ENCODE results near the gene CPN2. TPM values are rescaled to one million over a fixed set of nuclear protein-coding genes. Genes with fewer than 3 reads are reported as not detected.

The CPN2 gene
- total RNA-seq, 1 experiment from 2014 or later = not detected

DNA sequence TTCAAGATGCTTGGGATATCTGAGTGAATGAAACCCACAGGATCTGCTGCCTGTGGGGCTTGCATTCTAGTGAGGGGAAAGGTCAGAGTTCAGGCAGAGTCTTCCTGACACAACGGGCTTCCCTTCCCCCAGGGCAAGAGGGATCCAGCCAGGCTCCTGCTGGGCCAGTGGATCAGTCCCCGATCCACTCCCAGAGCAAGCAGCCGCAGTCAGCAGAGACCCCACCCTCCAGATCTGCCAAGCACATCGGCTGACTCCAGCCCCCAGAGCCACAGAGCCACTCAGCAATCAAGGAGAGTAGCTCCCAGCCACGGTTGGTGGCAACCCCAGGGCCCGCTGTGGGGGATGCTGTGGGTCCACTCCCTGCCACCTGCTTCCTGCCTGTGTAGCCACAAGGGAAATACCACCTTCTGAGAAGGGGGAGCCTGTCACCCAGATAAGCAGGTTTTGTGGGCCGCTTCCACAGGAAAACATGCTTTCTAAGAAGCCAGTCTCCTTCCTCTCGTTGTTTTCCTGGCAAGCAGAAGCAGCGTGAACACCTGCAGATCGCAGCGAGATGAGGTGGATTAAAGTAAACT, 44.9 kb downstream of the CPN2 start:
- Mint-ChIP-seq H3K4me3 (ENCODE audit: low read depth, unreplicated experiment) (no peak overlapping the region), H3K36me3 (ENCODE audit: insufficient read depth, unreplicated experiment) (no peaks in the 10 kb centered on the region), H3K27me3 (ENCODE audit: unreplicated experiment) (no peaks in the 10 kb centered on the region), H3K9me3 (ENCODE audit: low read depth, unreplicated experiment) (no peaks in the 10 kb centered on the region), H3K4me1 (ENCODE audit: low read depth, unreplicated experiment) (peaks cover 8% of the 10 kb centered on the region), H3K27ac (ENCODE audit: unreplicated experiment) (no peak overlapping the region)
- intact Hi-C loops (cut with micrococcal nuclease; ENCODE audit: unreplicated experiment) = loop anchor here (5.0 kb wide), 1 partner anchor 39 kb away; no protein-coding TSS in a partner anchor
- no TSS peak for BruUV-seq (replicated peaks)
- no peak for DNase-seq
- CTCF ChIA-PET = no interaction called here
- TF ChIP-seq, protein P1, sequence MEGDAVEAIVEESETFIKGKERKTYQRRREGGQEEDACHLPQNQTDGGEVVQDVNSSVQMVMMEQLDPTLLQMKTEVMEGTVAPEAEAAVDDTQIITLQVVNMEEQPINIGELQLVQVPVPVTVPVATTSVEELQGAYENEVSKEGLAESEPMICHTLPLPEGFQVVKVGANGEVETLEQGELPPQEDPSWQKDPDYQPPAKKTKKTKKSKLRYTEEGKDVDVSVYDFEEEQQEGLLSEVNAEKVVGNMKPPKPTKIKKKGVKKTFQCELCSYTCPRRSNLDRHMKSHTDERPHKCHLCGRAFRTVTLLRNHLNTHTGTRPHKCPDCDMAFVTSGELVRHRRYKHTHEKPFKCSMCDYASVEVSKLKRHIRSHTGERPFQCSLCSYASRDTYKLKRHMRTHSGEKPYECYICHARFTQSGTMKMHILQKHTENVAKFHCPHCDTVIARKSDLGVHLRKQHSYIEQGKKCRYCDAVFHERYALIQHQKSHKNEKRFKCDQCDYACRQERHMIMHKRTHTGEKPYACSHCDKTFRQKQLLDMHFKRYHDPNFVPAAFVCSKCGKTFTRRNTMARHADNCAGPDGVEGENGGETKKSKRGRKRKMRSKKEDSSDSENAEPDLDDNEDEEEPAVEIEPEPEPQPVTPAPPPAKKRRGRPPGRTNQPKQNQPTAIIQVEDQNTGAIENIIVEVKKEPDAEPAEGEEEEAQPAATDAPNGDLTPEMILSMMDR (IDR thresholded peaks at IDR 0.05; ENCODE audit: unreplicated experiment) = no peak

DNA sequence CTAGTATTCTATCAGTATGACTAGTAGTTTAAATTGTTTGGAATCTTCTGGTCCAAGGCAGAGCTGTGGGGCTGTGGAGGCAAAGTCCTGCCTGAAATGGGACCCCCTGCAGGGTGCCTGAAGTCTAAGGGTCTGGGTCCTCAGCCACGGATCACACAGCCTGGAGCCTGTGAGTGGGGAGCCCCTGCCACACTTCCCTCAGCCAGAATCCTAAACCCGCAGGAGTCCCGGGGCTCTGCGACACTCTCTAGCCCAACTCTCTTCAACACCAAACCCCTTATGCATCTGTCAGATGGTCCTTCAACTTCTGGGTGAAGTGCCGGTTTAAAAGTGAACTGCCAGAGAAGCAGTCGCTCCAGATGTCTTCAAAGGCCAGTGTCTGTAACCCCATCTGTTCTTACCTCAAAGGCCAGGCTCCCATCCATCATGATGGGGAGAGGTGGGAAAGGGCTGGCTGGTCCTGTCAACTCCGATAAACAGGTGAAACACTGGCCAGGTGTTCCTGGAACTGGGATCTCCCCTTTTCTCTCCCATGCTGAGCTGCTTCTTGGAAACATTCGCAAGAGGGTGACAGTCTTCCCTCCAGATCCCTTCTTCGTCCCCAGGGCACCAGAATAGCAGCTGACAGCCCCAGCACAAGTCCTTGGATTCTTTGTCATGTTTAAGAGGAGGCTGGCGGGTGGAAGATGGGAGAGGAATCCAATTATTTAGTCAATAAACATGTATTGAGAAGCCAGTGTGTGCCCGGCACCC, 45.6 kb downstream of the CPN2 start:
- intact Hi-C loops (cut with micrococcal nuclease; ENCODE audit: unreplicated experiment) = loop anchor here (5.0 kb wide), 1 partner anchor 38 kb away; no protein-coding TSS in a partner anchor
- no peaks in the 10 kb centered on the region for H3K36me3 Mint-ChIP-seq (ENCODE audit: insufficient read depth, unreplicated experiment)
- TF ChIP-seq, protein P1 (IDR thresholded peaks at IDR 0.05; ENCODE audit: unreplicated experiment) = no peak
- no peak overlapping the region for H3K27ac Mint-ChIP-seq (ENCODE audit: unreplicated experiment)
- no TSS peak for BruUV-seq (replicated peaks)
- H3K4me3 Mint-ChIP-seq (ENCODE audit: low read depth, unreplicated experiment) = no peak overlapping the region
- H3K9me3 Mint-ChIP-seq (ENCODE audit: low read depth, unreplicated experiment) = no peaks in the 10 kb centered on the region
- DNase-seq = no peak
- CTCF ChIA-PET = no interaction called here
- peaks cover 8% of the 10 kb centered on the region for H3K4me1 Mint-ChIP-seq (ENCODE audit: low read depth, unreplicated experiment)
- H3K27me3 Mint-ChIP-seq (ENCODE audit: unreplicated experiment) = no peaks in the 10 kb centered on the region

DNA sequence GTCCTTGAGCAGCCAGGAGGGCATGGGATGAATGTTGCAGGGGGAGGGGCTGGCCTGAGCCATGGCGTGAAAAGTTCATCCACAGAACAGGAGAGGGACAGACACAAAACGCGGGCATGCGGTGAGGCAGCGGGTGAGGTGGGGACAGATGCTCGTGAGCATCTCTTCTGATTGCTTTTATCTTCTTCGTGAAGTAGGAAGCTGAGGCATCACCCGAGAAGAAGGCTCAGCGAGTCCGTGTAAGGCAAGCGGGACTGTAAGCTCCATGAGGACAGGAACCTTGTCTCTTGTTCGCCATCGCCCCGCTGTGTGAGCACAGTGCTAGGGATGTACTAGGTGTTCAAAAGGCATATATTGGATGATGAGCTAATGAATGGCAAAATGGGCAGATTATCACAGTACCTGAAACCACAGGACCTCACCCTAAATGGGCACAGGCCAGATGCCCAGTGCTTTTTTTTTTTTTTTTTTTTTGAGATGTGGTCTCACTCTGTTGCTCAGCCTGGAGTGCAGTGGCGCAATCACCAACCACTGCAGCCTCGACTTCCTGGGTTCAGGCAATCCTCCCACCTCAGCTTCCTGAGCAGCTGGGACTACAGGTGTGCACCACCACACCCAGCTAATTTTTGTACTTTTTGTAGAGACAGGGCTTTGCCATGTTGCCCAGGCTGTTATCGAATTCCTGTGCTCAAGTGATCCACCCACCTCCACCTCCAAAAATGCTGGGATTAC, 46.8 kb downstream of the CPN2 start:
- TF ChIP-seq, protein P1 (IDR thresholded peaks at IDR 0.05; ENCODE audit: unreplicated experiment) = no peak
- no peak for DNase-seq
- no TSS peak for BruUV-seq (replicated peaks)
- no peaks in the 10 kb centered on the region for H3K36me3 Mint-ChIP-seq (ENCODE audit: insufficient read depth, unreplicated experiment)
- no peak overlapping the region for H3K4me3 Mint-ChIP-seq (ENCODE audit: low read depth, unreplicated experiment)
- no peaks in the 10 kb centered on the region for H3K27me3 Mint-ChIP-seq (ENCODE audit: unreplicated experiment)
- H3K9me3 Mint-ChIP-seq (ENCODE audit: low read depth, unreplicated experiment) = no peaks in the 10 kb centered on the region
- intact Hi-C loops (cut with micrococcal nuclease; ENCODE audit: unreplicated experiment) = no loop called here
- H3K27ac Mint-ChIP-seq (ENCODE audit: unreplicated experiment) = no peak overlapping the region
- CTCF ChIA-PET = interaction anchor here (0.7 kb wide), 3 partner anchors 10 to 208 kb away, joined by 3 read pairs; no protein-coding TSS in a partner anchor
- peaks cover 8% of the 10 kb centered on the region for H3K4me1 Mint-ChIP-seq (ENCODE audit: low read depth, unreplicated experiment)

DNA sequence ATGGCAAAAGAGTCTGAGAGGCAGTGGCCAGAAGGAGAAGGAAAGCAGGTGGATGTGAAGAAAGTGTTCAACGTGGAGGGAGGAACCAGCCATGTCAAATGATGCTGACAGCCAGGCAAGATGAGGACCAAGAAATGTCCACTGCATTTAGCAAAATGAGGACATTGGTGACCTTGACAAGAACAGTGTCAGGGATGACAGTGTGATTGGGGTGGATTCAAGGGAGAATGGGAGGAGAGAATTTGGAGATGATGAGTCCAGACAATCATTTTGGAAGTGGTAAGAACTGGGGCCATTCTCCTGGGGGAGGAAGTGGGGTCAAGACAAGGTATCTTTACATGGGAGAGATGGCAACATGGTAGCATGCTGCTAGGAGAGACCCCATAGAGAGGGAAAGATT, 47.4 kb downstream of the CPN2 start:
- no peaks in the 10 kb centered on the region for H3K9me3 Mint-ChIP-seq (ENCODE audit: low read depth, unreplicated experiment)
- CTCF ChIA-PET = interaction anchor here (0.7 kb wide), 2 partner anchors 10 to 208 kb away, joined by 3 read pairs; no protein-coding TSS in a partner anchor
- no TSS peak for BruUV-seq (replicated peaks)
- H3K27ac Mint-ChIP-seq (ENCODE audit: unreplicated experiment) = no peak overlapping the region
- no peak for DNase-seq
- no peaks in the 10 kb centered on the region for H3K27me3 Mint-ChIP-seq (ENCODE audit: unreplicated experiment)
- TF ChIP-seq, protein P1 (IDR thresholded peaks at IDR 0.05; ENCODE audit: unreplicated experiment) = no peak
- H3K4me3 Mint-ChIP-seq (ENCODE audit: low read depth, unreplicated experiment) = no peak overlapping the region
- no peaks in the 10 kb centered on the region for H3K36me3 Mint-ChIP-seq (ENCODE audit: insufficient read depth, unreplicated experiment)
- intact Hi-C loops (cut with micrococcal nuclease; ENCODE audit: unreplicated experiment) = no loop called here
- H3K4me1 Mint-ChIP-seq (ENCODE audit: low read depth, unreplicated experiment) = peaks cover 2% of the 10 kb centered on the region

Measured in Calu3 (cell line).